ENCODE results near the gene BUB1B. TPM values are rescaled to one million over a fixed set of nuclear protein-coding genes. Genes with fewer than 3 reads are reported as not detected.

Gene BUB1B
- total RNA-seq, 1 experiment from 2014 or later = 92.9 TPM

GRCh38 chr15:40250771-40251483 is 90.1 kb downstream of the BUB1B start:
- POLR2A ChIA-PET = no interaction called here
- peaks cover 14 to 36% of the 10 kb centered on the region in 2 experiments for H3K4me1 ChIP-seq (ENCODE audit: control insufficient read depth in 1 of 2, insufficient read depth in 2 of 2, low read length in 2 of 2)
- BruUV-seq (replicated peaks) = no TSS peak
- H3K27ac ChIP-seq (ENCODE audit: low read depth, low read length) = no peak overlapping the region
- no peak overlapping the region for H3K4me2 ChIP-seq (ENCODE audit: low read length)
- no peak overlapping the region for H3K9ac ChIP-seq (ENCODE audit: low read length)
- no peaks in the 10 kb centered on the region for H3K9me3 ChIP-seq (ENCODE audit: control insufficient read depth in 1 of 2, insufficient read depth in 1 of 2, low read depth in 1 of 2, low read length in 2 of 2)
- peaks cover under 1 to 4% of the 10 kb centered on the region in 2 experiments; a peak in 3 of 4 replicates for H3K36me3 ChIP-seq (ENCODE audit: control insufficient read depth in 1 of 2, insufficient read depth in 2 of 2, low read length in 2 of 2)
- no peaks in the 10 kb centered on the region for H3K9me2 ChIP-seq (ENCODE audit: insufficient read depth)
- peaks cover 18% of the 10 kb centered on the region; the same call in 1 of the 2 replicates for H3K79me2 ChIP-seq (ENCODE audit: insufficient read depth, low read length)
- TF ChIP-seq CBX3 (IDR thresholded peaks at IDR 0.05; ENCODE audit: low read depth) = no peak
- TF ChIP-seq EGR1 (IDR thresholded peaks at IDR 0.05; ENCODE audit: low read depth) = no peak
- TF ChIP-seq RAD21 (IDR thresholded peaks at IDR 0.05; ENCODE audit: low read depth) = no peak
- H2AFZ ChIP-seq (ENCODE audit: low read depth, low read length, poor library complexity, severe bottlenecking) = no peak overlapping the region
- no peaks in the 10 kb centered on the region for H3K27me3 ChIP-seq (ENCODE audit: insufficient read depth, low read length)
- CTCF ChIA-PET = interaction anchor here (1.0 kb wide), 1 partner anchor 28 kb away, joined by 4 read pairs; no protein-coding TSS in a partner anchor
- no peak overlapping the region for H3K4me3 ChIP-seq (replicated peaks in 1 of 2; ENCODE audit: low read depth in 1 of 2, low read length in 2 of 2)
- DNase-seq (ENCODE audit: low read depth, low spot score) (no peak), ATAC-seq (no peak)
- intact Hi-C loops (cut with micrococcal nuclease) = no loop called here
- no peaks in the 10 kb centered on the region for H4K20me1 ChIP-seq (ENCODE audit: insufficient read depth)
- RAD21 ChIA-PET (ENCODE audit: low non-redundant PET in 1 of 2, low total read pairs in 2 of 2, uncharacterized antibody in 2 of 2, unreplicated experiment in 2 of 2) = no interaction called here

GRCh38 chr15:40251486-40252140 is 90.7 kb downstream of the BUB1B start:
- Histone ChIP-seq H3K9ac (ENCODE audit: low read length) (peak overlapping the region; percentile 90), H3K27me3 (ENCODE audit: insufficient read depth, low read length) (no peaks in the 10 kb centered on the region), H3K36me3 (ENCODE audit: control insufficient read depth in 1 of 2, insufficient read depth in 2 of 2, low read length in 2 of 2) (peaks cover 3 to 4% of the 10 kb centered on the region in 2 experiments; a peak in 3 of 4 replicates), H3K4me1 (ENCODE audit: control insufficient read depth in 1 of 2, insufficient read depth in 2 of 2, low read length in 2 of 2) (peaks cover 14 to 36% of the 10 kb centered on the region in 2 experiments), H2AFZ (ENCODE audit: low read depth, low read length, poor library complexity, severe bottlenecking) (no peak overlapping the region), H3K79me2 (ENCODE audit: insufficient read depth, low read length) (peaks cover 18% of the 10 kb centered on the region; the same call in 1 of the 2 replicates), H4K20me1 (ENCODE audit: insufficient read depth) (no peaks in the 10 kb centered on the region), H3K27ac (ENCODE audit: low read depth, low read length) (peak overlapping the region; percentile 79; the same call in 1 of the 2 replicates), H3K9me3 (ENCODE audit: control insufficient read depth in 1 of 2, insufficient read depth in 1 of 2, low read depth in 1 of 2, low read length in 2 of 2) (no peaks in the 10 kb centered on the region), H3K9me2 (ENCODE audit: insufficient read depth) (no peaks in the 10 kb centered on the region), H3K4me2 (ENCODE audit: low read length) (peak overlapping the region; percentile 99), H3K4me3 (replicated peaks in 1 of 2; ENCODE audit: low read depth in 1 of 2, low read length in 2 of 2) (peak overlapping the region; percentile 65 to 97)
- ChIA-PET CTCF (interaction anchor here (1.0 to 1.2 kb wide), 2 partner anchors 28 to 34 kb away, joined by 3 to 4 read pairs; no protein-coding TSS in a partner anchor), POLR2A (no interaction called here), RAD21 (ENCODE audit: low non-redundant PET in 1 of 2, low total read pairs in 2 of 2, uncharacterized antibody in 2 of 2, unreplicated experiment in 2 of 2) (no interaction called here)
- no peak for DNase-seq (ENCODE audit: low read depth, low spot score)
- BruUV-seq (replicated peaks) = TSS peak; percentile 72
- TF ChIP-seq MAX (IDR thresholded peaks at IDR 0.05) = no peak
- no peak for TF ChIP-seq POLR2AphosphoS5 (IDR thresholded peaks at IDR 0.05; ENCODE audit: low read depth, low read length)
- no peak for TF ChIP-seq SP1 (IDR thresholded peaks at IDR 0.05; ENCODE audit: low read depth)
- no peak for TF ChIP-seq YY1 (IDR thresholded peaks at IDR 0.05; ENCODE audit: extremely low read depth, insufficient replicate concordance, low read depth, low read length)
- TF ChIP-seq CTCF (IDR thresholded peaks at IDR 0.05 in 2 of 3, conservative IDR thresholded peaks at IDR 0.05 in 1 of 3; ENCODE audit: borderline replicate concordance in 1 of 3, insufficient read depth in 1 of 3, low read depth in 2 of 3, low read length in 2 of 3) = no peak
- TF ChIP-seq EZH2 (IDR thresholded peaks at IDR 0.05) = no peak
- TF ChIP-seq TCF7L2 (IDR thresholded peaks at IDR 0.05; ENCODE audit: borderline replicate concordance, extremely low read depth, insufficient read depth, insufficient read length) = no peak
- TF ChIP-seq ELF1 (IDR thresholded peaks at IDR 0.05; ENCODE audit: borderline replicate concordance, low read depth) = no peak
- no peak for TF ChIP-seq JUND (IDR thresholded peaks at IDR 0.05)
- TF ChIP-seq SIN3A (IDR thresholded peaks at IDR 0.05; ENCODE audit: low read depth) = no peak
- ATAC-seq = peak; percentile 0; the same call in 1 of the 2 replicates
- intact Hi-C loops (cut with micrococcal nuclease) = no loop called here

Measured in HCT116 (cell line).